Left renal cortex interstitium (tissue), 4 donors: ENCODE data around the gene KIAA0319L. TPM values are rescaled to one million over a fixed set of nuclear protein-coding genes. Genes with fewer than 3 reads are reported as not detected.
A peak's percentile ranks its signal among the peaks of the same experiment; 100 is the strongest.

ENCODE experiments used
- DNase-seq, 4 donors: peaks; one replicate each; pipeline ENCODE4 v3.0.0-alpha.2; 2013; ENCODE audit warnings: low read depth in 4 of 4, low spot score in 2 of 4, missing footprints in 1 of 4
- polyA plus RNA-seq, 4 donors: library from polyadenylated mRNA; unstranded; fragments of 120-200 nt; gene quantifications; one replicate each; pipeline ENCODE4 v1.2.1, GENCODE V29; 2013; ENCODE audit not compliant: insufficient read length in 4 of 4

KIAA0319L gene
- polyA plus RNA-seq, 4 donors, result 56.1 to 88.7 (median 68.8) TPM

GRCh38 chr1:35451125-35451528 lies 106.1 kb downstream of the KIAA0319L start:
- DNase-seq, result peak; percentile 13 to 43 (median 22)

- DNase-seq, result no peak
Observed at GRCh38 chr1:35449334-35450008, 107.7 kb downstream of the KIAA0319L start.

- DNase-seq, result no peak
Observed at GRCh38 chr1:35448344-35448801, 108.8 kb downstream of the KIAA0319L start.

- no peak for DNase-seq
Observed at GRCh38 chr1:35447278-35447677, 109.9 kb downstream of the KIAA0319L start.

GRCh38 chr1:35444519-35444774 lies 112.8 kb downstream of the KIAA0319L start:
- DNase-seq, result no peak

GRCh38 chr1:35443768-35444518 lies 113.3 kb downstream of the KIAA0319L start:
- DNase-seq, result no peak

GRCh38 chr1:35442734-35443133 lies 114.5 kb downstream of the KIAA0319L start:
- DNase-seq, result no peak

GRCh38 chr1:35441926-35442579 lies 115.2 kb downstream of the KIAA0319L start:
- no peak for DNase-seq

GRCh38 chr1:35439626-35440025 lies 117.6 kb downstream of the KIAA0319L start:
- no peak for DNase-seq

- DNase-seq, result no peak
Observed at GRCh38 chr1:35437200-35437599, 120.0 kb downstream of the KIAA0319L start.

- DNase-seq, result no peak
Observed at GRCh38 chr1:35436078-35436477, 121.1 kb downstream of the KIAA0319L start.

- DNase-seq, result no peak
Observed at GRCh38 chr1:35434703-35435102, 122.5 kb downstream of the KIAA0319L start.

- no peak for DNase-seq
Observed at GRCh38 chr1:35433714-35434113, 123.5 kb downstream of the KIAA0319L start.

- DNase-seq, result no peak
Observed at GRCh38 chr1:35432231-35432630, 125.0 kb downstream of the KIAA0319L start.

- DNase-seq, result no peak
Observed at GRCh38 chr1:35431173-35431599, 126.0 kb downstream of the KIAA0319L start.

- DNase-seq, result no peak
Observed at GRCh38 chr1:35430762-35431161, 126.4 kb downstream of the KIAA0319L start.

- DNase-seq, result no peak
Observed at GRCh38 chr1:35428360-35428759, 128.8 kb downstream of the KIAA0319L start.

GRCh38 chr1:35426097-35426586 lies 131.1 kb downstream of the KIAA0319L start:
- no peak for DNase-seq

- DNase-seq, result no peak
Observed at GRCh38 chr1:35408925-35409324, 148.3 kb downstream of the KIAA0319L start.

- no peak for DNase-seq
Observed at GRCh38 chr1:35407743-35408142, 149.5 kb downstream of the KIAA0319L start.

- DNase-seq, result peak in 1 of 4 donors; percentile 8
Observed at GRCh38 chr1:35406103-35406502, 151.1 kb downstream of the KIAA0319L start.

GRCh38 chr1:35401049-35401448 lies 156.2 kb downstream of the KIAA0319L start:
- no peak for DNase-seq
